ENCODE results near the gene OR9Q1. TPM values are rescaled to one million over a fixed set of nuclear protein-coding genes. Genes with fewer than 3 reads are reported as not detected.

Gene OR9Q1
- total and polyA plus RNA-seq, 2 of the 8 experiments (the other 6 are each of a cell fraction or from before 2014, with no cell fraction given) = not detected

GRCh38 chr11:58216476-58216875 lies 192.8 kb downstream of the OR9Q1 start (continued):
- TF ChIP-seq CHD7 (IDR thresholded peaks at IDR 0.05; ENCODE audit: insufficient replicate concordance, low read length) = no peak
- no peak for TF ChIP-seq POU5F1 (IDR thresholded peaks at IDR 0.05; ENCODE audit: low read depth, low read length)
